DLD1 (cell line): Measurements from ENCODE around the gene KRT2.

Experiments used
- in situ Hi-C: cut with HindIII; loops from 2 replicates; pipeline ENCODE4 v1.10.0; 2017; ENCODE audit warnings: low sequenced_read_pairs

KRT2 gene

GRCh38 chr12:52644078-52644415, 8.0 kb downstream of the KRT2 start:
- in situ Hi-C loops: no loop called here

- in situ Hi-C loops: no loop called here
Observed at GRCh38 chr12:52643233-52644077, 8.6 kb downstream of the KRT2 start.

- in situ Hi-C loops: no loop called here
Observed at GRCh38 chr12:52641468-52641867, 10.5 kb downstream of the KRT2 start.

- in situ Hi-C loops: no loop called here
Observed at GRCh38 chr12:52637299-52637698, 14.7 kb downstream of the KRT2 start.

GRCh38 chr12:52636592-52637258, 15.3 kb downstream of the KRT2 start:
- in situ Hi-C loops: no loop called here

GRCh38 chr12:52636189-52636588, 15.8 kb downstream of the KRT2 start:
- in situ Hi-C loops: no loop called here

GRCh38 chr12:52634266-52635056, 17.6 kb downstream of the KRT2 start:
- in situ Hi-C loops: no loop called here

GRCh38 chr12:52633383-52633782, 18.6 kb downstream of the KRT2 start:
- in situ Hi-C loops: no loop called here

GRCh38 chr12:52632656-52633055, 19.4 kb downstream of the KRT2 start:
- in situ Hi-C loops: no loop called here

- in situ Hi-C loops: no loop called here
Observed at GRCh38 chr12:52631676-52632459, 20.1 kb downstream of the KRT2 start.

GRCh38 chr12:52631264-52631663, 20.7 kb downstream of the KRT2 start:
- in situ Hi-C loops: no loop called here

GRCh38 chr12:52630599-52631200, 21.3 kb downstream of the KRT2 start:
- in situ Hi-C loops: no loop called here

- in situ Hi-C loops: no loop called here
Observed at GRCh38 chr12:52630008-52630500, 22.0 kb downstream of the KRT2 start.

GRCh38 chr12:52629281-52630007, 22.6 kb downstream of the KRT2 start:
- in situ Hi-C loops: no loop called here

- in situ Hi-C loops: no loop called here
Observed at GRCh38 chr12:52628841-52629240, 23.2 kb downstream of the KRT2 start.

- in situ Hi-C loops: no loop called here
Observed at GRCh38 chr12:52628111-52628507, 23.9 kb downstream of the KRT2 start.

- in situ Hi-C loops: no loop called here
Observed at GRCh38 chr12:52627395-52628110, 24.5 kb downstream of the KRT2 start.

GRCh38 chr12:52622349-52622748, 29.7 kb downstream of the KRT2 start:
- in situ Hi-C loops: no loop called here

- in situ Hi-C loops: no loop called here
Observed at GRCh38 chr12:52618866-52619265, 33.1 kb downstream of the KRT2 start.
